Panc1 (cell line): ENCODE data around the gene SLC9A8. TPM values are rescaled to one million over a fixed set of nuclear protein-coding genes. Genes with fewer than 3 reads are reported as not detected.
"Not testable (repeated sequence)": the region's sequence is repeated elsewhere in the genome, so short reads cannot be mapped to it uniquely, and the experiment has no call there.

Experiments used
- ATAC-seq: fragments of 200-7000 bp; cut with Tn5 transposase; 2 replicates; pipeline ENCODE4 v1.9.1; 2020; ENCODE audit warnings: mild to moderate bottlenecking, moderate library complexity
- BruUV-seq: library from RNA; stranded (reverse); fragments of 400-500 nt; replicated peaks from 2 replicates; lab custom pipeline; 2021; lab: Mats Ljungman, UMichigan
- CTCF ChIA-PET: fragments of 300-600 bp; sonication (Branson Sonifier 250); formaldehyde crosslinking; loops from one replicate; lab custom pipeline; 2022; ENCODE audit warnings: antibody characterized with exemption; lab: Charles Lee
- POLR2A ChIA-PET: fragments of 300-600 bp; sonication (Branson Sonifier 250); formaldehyde crosslinking; loops from one replicate; lab custom pipeline; 2022; ENCODE audit warnings: antibody characterized with exemption; lab: Charles Lee
- DNase-seq: peaks from one replicate; pipeline ENCODE4 v3.0.0-alpha.2; 2010; ENCODE audit warnings: low read depth, low spot score
- H3K27ac ChIP-seq: 2 replicates; pipeline ENCODE4 v1.5.1; 2011; ENCODE audit warnings: mild to moderate bottlenecking, low read length, inconsistent platforms
- H3K27me3 ChIP-seq: fragments of 200-500 bp; sonication (Bioruptor generic); 2 replicates; pipeline ENCODE4 v1.6.0; 2014; ENCODE audit warnings: low read length, inconsistent platforms; ENCODE audit not compliant: control insufficient read depth, insufficient read depth
- H3K36me3 ChIP-seq: fragments of 200-500 bp; sonication (Bioruptor generic); 2 replicates; pipeline ENCODE4 v1.5.1; 2014; ENCODE audit warnings: inconsistent platforms, mild to moderate bottlenecking, low read length, moderate library complexity; ENCODE audit not compliant: control insufficient read depth, insufficient read depth
- H3K4me1 ChIP-seq: 2 replicates; pipeline ENCODE4 v1.5.1; 2011; ENCODE audit warnings: inconsistent platforms, mild to moderate bottlenecking, low read length, moderate library complexity; ENCODE audit not compliant: control insufficient read depth, insufficient read depth
- H3K4me3 ChIP-seq, 2 experiments: 2 replicates each; pipeline ENCODE4 v1.5.1; 2011 to 2012; ENCODE audit warnings: low read depth in 2 of 2, low read length in 2 of 2, mild to moderate bottlenecking in 2 of 2, inconsistent platforms in 1 of 2, moderate library complexity in 1 of 2
- H3K9me3 ChIP-seq: fragments of 200-500 bp; sonication (Bioruptor generic); 2 replicates; pipeline ENCODE4 v1.5.1; 2014; ENCODE audit warnings: low read depth, mild to moderate bottlenecking, inconsistent platforms, low read length, moderate library complexity; ENCODE audit not compliant: control insufficient read depth, insufficient read depth
- POLR2AphosphoS5 ChIP-seq: IDR thresholded peaks from 2 replicates; pipeline ENCODE4 v1.6.1; 2012; ENCODE audit warnings: mild to moderate bottlenecking, low read depth, low read length, moderate library complexity
- SIN3A ChIP-seq: IDR thresholded peaks from 2 replicates; pipeline ENCODE4 v1.6.1; 2012; ENCODE audit warnings: low read depth, mild to moderate bottlenecking, low read length, moderate library complexity, borderline replicate concordance; ENCODE audit not compliant: insufficient read depth
- TCF7L2 ChIP-seq: IDR thresholded peaks from 2 replicates; pipeline ENCODE4 v1.6.1; 2011; ENCODE audit warnings: mild to moderate bottlenecking, low read depth, low read length, inconsistent platforms
- in situ Hi-C: cut with HindIII; loops from 2 replicates; pipeline ENCODE4 v1.10.0; 2016; ENCODE audit warnings: low sequenced_read_pairs, low pct_unique_long_range_greater_than_20kb
- intact Hi-C: fragments of 100-400 bp; cut with micrococcal nuclease; formaldehyde crosslinking; loops from one replicate; pipeline ENCODE4 v1.10.0; 2022; ENCODE audit not compliant: unreplicated experiment
- total RNA-seq: library from RNA; stranded (reverse); gene quantifications from one replicate; pipeline ENCODE4 v1.2.1, GENCODE V29; 2021; ENCODE audit not compliant: unreplicated experiment
- TF ChIP-seq, protein P1 (sequence below), 2 experiments: IDR thresholded peaks; 2 replicates each; pipeline ENCODE4 v1.6.1; 2011 to 2012; ENCODE audit warnings: low read depth in 2 of 2, control low read depth in 1 of 2, low read length in 1 of 2, mild to moderate bottlenecking in 1 of 2, moderate library complexity in 1 of 2; ENCODE audit not compliant: insufficient read depth in 1 of 2
- TF ChIP-seq, protein P2 (sequence below): fragments of 450-650 bp; IDR thresholded peaks from 2 replicates; pipeline ENCODE4 v1.5.1; 2017; ENCODE audit warnings: mild to moderate bottlenecking

SLC9A8 gene
- total RNA-seq, 1 experiment from 2014 or later = 6.7 TPM

DNA sequence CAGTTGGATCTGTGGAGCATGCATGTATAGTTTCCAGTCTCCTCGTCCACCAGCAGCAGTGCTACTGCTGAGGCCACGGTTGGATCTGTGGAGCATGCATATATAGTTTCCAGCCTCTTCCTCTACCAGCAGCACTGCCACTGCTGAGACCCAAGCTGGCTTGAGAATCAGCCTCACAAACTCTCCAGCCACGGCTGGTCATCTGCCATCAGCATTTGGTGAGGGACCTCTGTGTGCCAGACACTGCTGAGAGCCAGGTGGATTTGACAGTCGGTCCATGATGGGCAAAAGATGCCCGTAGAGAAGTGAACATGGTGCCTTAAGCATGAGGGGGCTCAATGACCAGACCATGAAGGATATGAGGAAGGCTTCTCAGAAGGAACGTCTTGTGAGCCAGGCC lies 46.4 kb downstream of the SLC9A8 start:
- no peak for DNase-seq
- in situ Hi-C loops (no loop called here), intact Hi-C loops (no loop called here)
- no peaks in the 10 kb centered on the region for H3K27me3 ChIP-seq
- H3K4me1 ChIP-seq = peaks cover 4% of the 10 kb centered on the region; the same call in 1 of the 2 replicates
- H3K9me3 ChIP-seq = no peaks in the 10 kb centered on the region
- no TSS peak for BruUV-seq
- no peak for ATAC-seq
- H3K36me3 ChIP-seq = no peaks in the 10 kb centered on the region
- TF ChIP-seq POLR2AphosphoS5 (no peak), SIN3A (no peak), TCF7L2 (no peak)
- TF ChIP-seq, protein P1, sequence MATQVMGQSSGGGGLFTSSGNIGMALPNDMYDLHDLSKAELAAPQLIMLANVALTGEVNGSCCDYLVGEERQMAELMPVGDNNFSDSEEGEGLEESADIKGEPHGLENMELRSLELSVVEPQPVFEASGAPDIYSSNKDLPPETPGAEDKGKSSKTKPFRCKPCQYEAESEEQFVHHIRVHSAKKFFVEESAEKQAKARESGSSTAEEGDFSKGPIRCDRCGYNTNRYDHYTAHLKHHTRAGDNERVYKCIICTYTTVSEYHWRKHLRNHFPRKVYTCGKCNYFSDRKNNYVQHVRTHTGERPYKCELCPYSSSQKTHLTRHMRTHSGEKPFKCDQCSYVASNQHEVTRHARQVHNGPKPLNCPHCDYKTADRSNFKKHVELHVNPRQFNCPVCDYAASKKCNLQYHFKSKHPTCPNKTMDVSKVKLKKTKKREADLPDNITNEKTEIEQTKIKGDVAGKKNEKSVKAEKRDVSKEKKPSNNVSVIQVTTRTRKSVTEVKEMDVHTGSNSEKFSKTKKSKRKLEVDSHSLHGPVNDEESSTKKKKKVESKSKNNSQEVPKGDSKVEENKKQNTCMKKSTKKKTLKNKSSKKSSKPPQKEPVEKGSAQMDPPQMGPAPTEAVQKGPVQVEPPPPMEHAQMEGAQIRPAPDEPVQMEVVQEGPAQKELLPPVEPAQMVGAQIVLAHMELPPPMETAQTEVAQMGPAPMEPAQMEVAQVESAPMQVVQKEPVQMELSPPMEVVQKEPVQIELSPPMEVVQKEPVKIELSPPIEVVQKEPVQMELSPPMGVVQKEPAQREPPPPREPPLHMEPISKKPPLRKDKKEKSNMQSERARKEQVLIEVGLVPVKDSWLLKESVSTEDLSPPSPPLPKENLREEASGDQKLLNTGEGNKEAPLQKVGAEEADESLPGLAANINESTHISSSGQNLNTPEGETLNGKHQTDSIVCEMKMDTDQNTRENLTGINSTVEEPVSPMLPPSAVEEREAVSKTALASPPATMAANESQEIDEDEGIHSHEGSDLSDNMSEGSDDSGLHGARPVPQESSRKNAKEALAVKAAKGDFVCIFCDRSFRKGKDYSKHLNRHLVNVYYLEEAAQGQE (IDR thresholded peaks at IDR 0.05; ENCODE audit: insufficient read depth in 1 of 2, low read depth in 2 of 2, low read length in 1 of 2) = no peak
- TF ChIP-seq, protein P2, sequence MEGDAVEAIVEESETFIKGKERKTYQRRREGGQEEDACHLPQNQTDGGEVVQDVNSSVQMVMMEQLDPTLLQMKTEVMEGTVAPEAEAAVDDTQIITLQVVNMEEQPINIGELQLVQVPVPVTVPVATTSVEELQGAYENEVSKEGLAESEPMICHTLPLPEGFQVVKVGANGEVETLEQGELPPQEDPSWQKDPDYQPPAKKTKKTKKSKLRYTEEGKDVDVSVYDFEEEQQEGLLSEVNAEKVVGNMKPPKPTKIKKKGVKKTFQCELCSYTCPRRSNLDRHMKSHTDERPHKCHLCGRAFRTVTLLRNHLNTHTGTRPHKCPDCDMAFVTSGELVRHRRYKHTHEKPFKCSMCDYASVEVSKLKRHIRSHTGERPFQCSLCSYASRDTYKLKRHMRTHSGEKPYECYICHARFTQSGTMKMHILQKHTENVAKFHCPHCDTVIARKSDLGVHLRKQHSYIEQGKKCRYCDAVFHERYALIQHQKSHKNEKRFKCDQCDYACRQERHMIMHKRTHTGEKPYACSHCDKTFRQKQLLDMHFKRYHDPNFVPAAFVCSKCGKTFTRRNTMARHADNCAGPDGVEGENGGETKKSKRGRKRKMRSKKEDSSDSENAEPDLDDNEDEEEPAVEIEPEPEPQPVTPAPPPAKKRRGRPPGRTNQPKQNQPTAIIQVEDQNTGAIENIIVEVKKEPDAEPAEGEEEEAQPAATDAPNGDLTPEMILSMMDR = no peak
- H3K27ac ChIP-seq = no peak overlapping the region
- POLR2A ChIA-PET = no interaction called here
- H3K4me3 ChIP-seq = no peak overlapping the region
- CTCF ChIA-PET = no interaction called here

DNA sequence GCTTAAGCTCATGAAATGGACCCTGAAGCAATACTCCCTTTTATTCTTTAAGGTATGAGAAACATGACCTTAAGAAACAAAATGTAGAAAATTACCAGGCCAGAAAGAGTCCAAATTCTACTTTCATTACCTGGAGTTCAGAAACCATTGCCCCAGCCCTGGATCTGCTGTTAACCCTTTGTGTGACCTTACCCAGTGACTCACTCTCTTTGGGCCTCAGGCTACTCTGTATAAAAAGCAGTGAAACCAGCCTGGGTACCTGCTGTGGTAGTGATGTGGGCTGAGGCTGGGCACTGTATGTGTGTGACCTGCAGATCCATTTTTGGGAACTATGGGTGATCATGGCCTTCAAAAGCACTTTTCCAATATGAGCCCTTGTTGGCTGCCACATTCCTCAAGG lies 47.2 kb downstream of the SLC9A8 start:
- ChIA-PET POLR2A (interaction anchor here (0.7 kb wide), 1 partner anchor 44 kb away, joined by 24 read pairs; no protein-coding TSS in a partner anchor), CTCF (no interaction called here)
- no peaks in the 10 kb centered on the region for H3K36me3 ChIP-seq
- in situ Hi-C loops (no loop called here), intact Hi-C loops (no loop called here)
- DNase-seq (no peak), ATAC-seq (no peak)
- TF ChIP-seq SIN3A = no peak
- TF ChIP-seq POLR2AphosphoS5 = no peak
- TF ChIP-seq, protein P1 (IDR thresholded peaks at IDR 0.05; ENCODE audit: insufficient read depth in 1 of 2, low read depth in 2 of 2, low read length in 1 of 2) = no peak
- no peak for TF ChIP-seq TCF7L2
- TF ChIP-seq, protein P2 = no peak
- H3K4me1 ChIP-seq = peaks cover 4% of the 10 kb centered on the region; the same call in 1 of the 2 replicates
- no TSS peak for BruUV-seq
- no peak overlapping the region for H3K27ac ChIP-seq
- no peaks in the 10 kb centered on the region for H3K9me3 ChIP-seq
- H3K4me3 ChIP-seq = no peak overlapping the region
- no peaks in the 10 kb centered on the region for H3K27me3 ChIP-seq

DNA sequence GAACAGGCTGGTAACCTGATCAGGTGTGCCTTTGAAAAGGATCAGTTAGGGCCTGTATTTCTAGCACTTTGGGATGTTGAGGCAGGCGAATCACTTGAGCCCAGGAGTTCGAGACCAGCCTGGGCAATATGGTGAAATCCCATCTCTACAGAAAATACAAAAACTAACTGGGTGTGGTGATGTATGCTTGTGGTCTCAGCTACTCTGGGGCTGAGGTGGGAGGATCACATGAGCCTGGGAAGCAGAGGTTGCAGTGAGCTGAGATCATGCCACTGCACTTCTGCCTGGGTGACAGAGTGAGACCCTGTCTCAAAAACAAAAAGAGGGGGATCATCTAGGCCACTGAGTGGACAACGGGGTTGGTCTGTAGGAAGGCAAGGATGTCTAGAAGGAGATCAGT lies 48.6 kb downstream of the SLC9A8 start:
- H3K27ac ChIP-seq, H3K4me1 ChIP-seq, DNase-seq, BruUV-seq, H3K9me3 ChIP-seq, ATAC-seq, in situ Hi-C loops, H3K4me3 ChIP-seq, H3K27me3 ChIP-seq, H3K36me3 ChIP-seq, intact Hi-C loops: not testable (repeated sequence)
- CTCF ChIA-PET = interaction anchor here (0.5 kb wide), 1 partner anchor 251 kb away, joined by 9 read pairs; no protein-coding TSS in a partner anchor
- POLR2A ChIA-PET = interaction anchor here (0.7 kb wide), 1 partner anchor 182 kb away, joined by 3 read pairs; no protein-coding TSS in a partner anchor
